Colonic mucosa (tissue), 4 donors: ENCODE measurements around the gene CAMTA1. TPM values are rescaled to one million over a fixed set of nuclear protein-coding genes. Genes with fewer than 3 reads are reported as not detected.

Source experiments
- DNase-seq: peaks from one replicate; pipeline ENCODE4 v3.0.0-alpha.2; 2020
- H3K27ac ChIP-seq: fragments of 200-600 bp; one replicate; pipeline ENCODE4 v1.8.0; 2021
- H3K27me3 ChIP-seq: fragments of 200-600 bp; one replicate; pipeline ENCODE4 v1.8.0; 2021
- H3K36me3 ChIP-seq: fragments of 200-600 bp; one replicate; pipeline ENCODE4 v1.8.0; 2021
- H3K4me1 ChIP-seq: fragments of 200-600 bp; one replicate; pipeline ENCODE4 v1.8.0; 2021; ENCODE audit warnings: mild to moderate bottlenecking
- H3K4me3 ChIP-seq: fragments of 200-600 bp; one replicate; pipeline ENCODE4 v1.8.0; 2021
- H3K9ac ChIP-seq, 2 donors: one replicate each; pipeline ENCODE4 v1.7.0; 2013; ENCODE audit warnings: control low read depth in 2 of 2, low read depth in 2 of 2, low read length in 2 of 2
- H3K9me3 ChIP-seq: fragments of 200-600 bp; one replicate; pipeline ENCODE4 v1.8.0; 2021
- CTCF ChIP-seq: fragments of 200-600 bp; IDR thresholded peaks from one replicate; pipeline ENCODE4 v1.8.0; 2022; ENCODE audit warnings: antibody characterized with exemption, mild to moderate bottlenecking
- intact Hi-C: fragments of 100-400 bp; cut with DNase I; formaldehyde crosslinking; loops from one replicate; pipeline ENCODE4 v1.14.1; 2022
- total RNA-seq, 2 donors: library from RNA; stranded (reverse); fragmentation: NEBNext Ultra II Directional in 1 of 2; extraction: Animal tissue kit (Norgen Biotek cat#: 25700) in 1 of 2; gene quantifications; one replicate each; pipeline ENCODE4 v1.2.1, GENCODE V29; 2021
- donor health status: healthy.
- donor health status: DM: no; HTN: no; CAD: no.
- donor health status: DM: no; HTN: no; CAD: no.

The CAMTA1 gene
- total RNA-seq, 2 donors from 2014 or later = 76.8 to 92.8 TPM

- intact Hi-C loops = no loop called here
- DNase-seq = no peak
- no peak overlapping the region for H3K9ac ChIP-seq
- H3K4me3 ChIP-seq = no peak overlapping the region
- H3K4me1 ChIP-seq = no peaks in the 10 kb centered on the region
- H3K36me3 ChIP-seq = no peaks in the 10 kb centered on the region
- TF ChIP-seq CTCF = no peak
- no peaks in the 10 kb centered on the region for H3K27me3 ChIP-seq
- H3K27ac ChIP-seq = no peak overlapping the region
- H3K9me3 ChIP-seq = no peaks in the 10 kb centered on the region
Observed at GRCh38 chr1:6981595-6981994, 196.3 kb downstream of the CAMTA1 start.

GRCh38 chr1:6982443-6982842 is 197.2 kb downstream of the CAMTA1 start:
- H3K9ac ChIP-seq = no peak overlapping the region
- no peaks in the 10 kb centered on the region for H3K27me3 ChIP-seq
- DNase-seq = no peak
- no peaks in the 10 kb centered on the region for H3K36me3 ChIP-seq
- H3K27ac ChIP-seq = no peak overlapping the region
- H3K4me1 ChIP-seq = no peaks in the 10 kb centered on the region
- no peaks in the 10 kb centered on the region for H3K9me3 ChIP-seq
- TF ChIP-seq CTCF = no peak
- no peak overlapping the region for H3K4me3 ChIP-seq
- intact Hi-C loops = no loop called here

- intact Hi-C loops = no loop called here
- Histone ChIP-seq H3K4me3 (no peak overlapping the region), H3K9ac (no peak overlapping the region), H3K36me3 (no peaks in the 10 kb centered on the region), H3K27ac (no peak overlapping the region), H3K9me3 (no peaks in the 10 kb centered on the region), H3K4me1 (no peaks in the 10 kb centered on the region), H3K27me3 (no peaks in the 10 kb centered on the region)
- DNase-seq = no peak
- no peak for TF ChIP-seq CTCF
Observed at GRCh38 chr1:6982860-6983259, 197.6 kb downstream of the CAMTA1 start.

DNA sequence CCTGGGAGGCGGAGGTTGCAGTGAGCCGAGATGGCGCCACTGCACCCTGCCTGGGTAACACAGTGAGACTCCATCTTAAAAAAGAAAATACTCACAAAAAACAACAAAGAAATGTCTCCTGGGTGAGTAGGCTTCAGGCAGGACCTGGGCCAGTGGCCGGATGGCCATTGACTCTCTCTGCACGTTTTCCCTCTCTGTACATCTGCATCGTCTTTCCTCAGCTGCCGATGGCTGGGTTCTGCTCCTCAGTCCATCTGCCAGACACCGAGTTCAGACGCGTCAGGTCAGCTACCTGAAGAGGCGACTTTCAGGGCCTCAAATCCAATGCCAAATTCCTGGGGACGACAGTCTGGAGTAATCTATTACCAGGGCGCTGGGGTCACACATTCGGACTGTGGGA is 199.3 kb downstream of the CAMTA1 start:
- Histone ChIP-seq H3K27ac (no peak overlapping the region), H3K9ac (no peak overlapping the region), H3K9me3 (no peaks in the 10 kb centered on the region), H3K27me3 (no peaks in the 10 kb centered on the region), H3K4me1 (no peaks in the 10 kb centered on the region), H3K36me3 (no peaks in the 10 kb centered on the region), H3K4me3 (no peak overlapping the region)
- no peak for DNase-seq
- TF ChIP-seq CTCF = no peak
- intact Hi-C loops = no loop called here

- Histone ChIP-seq H3K27ac (no peak overlapping the region), H3K27me3 (no peaks in the 10 kb centered on the region), H3K4me3 (no peak overlapping the region), H3K36me3 (no peaks in the 10 kb centered on the region), H3K4me1 (no peaks in the 10 kb centered on the region), H3K9me3 (no peaks in the 10 kb centered on the region), H3K9ac (no peak overlapping the region)
- intact Hi-C loops = no loop called here
- DNase-seq = no peak
- TF ChIP-seq CTCF = no peak
Observed at GRCh38 chr1:6984986-6985385, 199.7 kb downstream of the CAMTA1 start.
